HG03060 (cell line): Measurements from ENCODE around the gene SPINT4.
"Not testable (repeated sequence)": the region's sequence is repeated elsewhere in the genome, so short reads cannot be mapped to it uniquely, and the experiment has no call there.

Experiments
- ATAC-seq: cut with Tn5 transposase; IDR thresholded peaks from one replicate; pipeline ENCODE4 v1.9.1; 2021; ENCODE audit warnings: low read depth, moderate number of reproducible peaks; ENCODE audit not compliant: unreplicated experiment

SPINT4 gene

GRCh38 chr20:45764618-45765282 is 42.6 kb downstream of the SPINT4 start:
- not testable (repeated sequence) for ATAC-seq

DNA sequence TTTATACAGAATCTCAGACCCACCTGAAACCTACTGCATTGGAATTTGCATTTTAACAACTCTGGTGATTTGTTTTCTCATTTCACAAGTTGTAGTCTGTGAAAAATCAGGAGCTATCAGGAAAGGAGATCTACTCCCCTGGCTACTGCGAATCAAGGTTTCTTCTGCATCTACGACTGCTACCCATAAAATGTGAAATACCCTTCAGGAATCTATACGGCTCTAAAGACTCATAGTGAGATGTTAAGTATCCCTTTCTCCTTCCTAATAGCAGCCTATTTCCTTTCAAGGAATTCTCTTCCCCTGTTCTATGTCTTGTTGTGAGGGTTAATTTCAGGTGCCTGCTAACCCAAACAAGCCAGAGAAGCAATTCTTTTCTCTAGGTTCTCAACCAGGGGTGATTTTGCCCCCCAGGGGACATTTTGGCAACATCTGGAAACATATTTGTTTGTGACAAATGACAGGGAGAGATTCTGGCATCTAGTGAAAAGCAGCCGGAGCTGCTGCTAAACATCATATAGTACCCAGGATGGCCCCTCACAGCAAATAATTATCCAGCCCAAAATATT is 43.2 kb downstream of the SPINT4 start:
- ATAC-seq: no peak

GRCh38 chr20:45765980-45766379 is 43.8 kb downstream of the SPINT4 start:
- no peak for ATAC-seq

- ATAC-seq: no peak
These were observed 46.3 kb downstream of the SPINT4 start for GRCh38 chr20:45768479-45768878.

DNA sequence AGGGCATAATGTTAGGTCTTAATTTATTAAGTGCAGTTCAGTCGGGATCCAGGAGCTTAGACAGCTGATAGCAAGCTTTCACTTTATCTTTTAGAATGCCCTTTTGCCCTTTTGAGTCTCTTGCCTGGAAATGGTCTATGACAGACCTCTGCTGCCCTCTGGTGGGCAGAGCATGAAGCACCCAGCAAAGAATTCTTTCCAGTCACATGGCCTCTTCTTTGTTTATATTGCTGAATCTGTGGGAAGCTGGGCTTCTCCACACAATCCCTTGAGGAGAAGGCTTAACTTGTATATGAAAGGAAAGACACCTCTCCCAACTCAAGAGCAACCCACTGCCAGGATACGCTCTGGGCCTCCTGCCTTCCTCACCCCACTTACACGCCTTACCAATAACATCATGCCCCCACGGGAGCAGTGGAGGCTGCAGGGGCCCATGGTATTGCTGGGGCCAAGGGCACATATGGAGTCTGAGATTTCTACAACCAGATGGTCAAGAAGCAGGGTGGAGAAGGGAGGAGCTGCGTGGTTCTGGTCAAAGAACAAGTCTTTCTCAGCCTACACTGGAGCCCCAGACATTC is 49.1 kb downstream of the SPINT4 start:
- ATAC-seq: no peak

- ATAC-seq: no peak
These were observed 50.5 kb downstream of the SPINT4 start for GRCh38 chr20:45772693-45773092.

- ATAC-seq: no peak
These were observed 52.8 kb downstream of the SPINT4 start for GRCh38 chr20:45774945-45775344.

DNA sequence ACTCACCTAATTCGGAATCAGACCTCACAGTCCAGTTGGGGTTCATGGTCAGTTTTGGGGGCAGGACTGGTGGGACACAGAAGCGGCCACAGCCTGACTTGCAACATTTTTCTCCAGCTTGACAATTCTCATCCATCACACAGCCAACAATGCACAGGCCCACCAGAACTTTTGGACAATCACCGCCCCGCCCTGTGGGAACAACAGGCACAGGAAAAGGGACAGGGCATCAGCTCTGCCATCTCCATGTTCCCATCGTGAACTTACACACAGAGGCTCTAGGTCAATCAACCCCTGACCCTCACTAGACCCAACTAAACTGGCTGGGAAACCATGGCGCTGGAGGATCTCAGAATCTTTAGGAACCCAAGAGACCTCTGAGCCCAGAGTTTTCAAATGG is 53.3 kb downstream of the SPINT4 start:
- ATAC-seq: no peak
